ENCODE results near the gene LIPI.

The LIPI gene

DNA sequence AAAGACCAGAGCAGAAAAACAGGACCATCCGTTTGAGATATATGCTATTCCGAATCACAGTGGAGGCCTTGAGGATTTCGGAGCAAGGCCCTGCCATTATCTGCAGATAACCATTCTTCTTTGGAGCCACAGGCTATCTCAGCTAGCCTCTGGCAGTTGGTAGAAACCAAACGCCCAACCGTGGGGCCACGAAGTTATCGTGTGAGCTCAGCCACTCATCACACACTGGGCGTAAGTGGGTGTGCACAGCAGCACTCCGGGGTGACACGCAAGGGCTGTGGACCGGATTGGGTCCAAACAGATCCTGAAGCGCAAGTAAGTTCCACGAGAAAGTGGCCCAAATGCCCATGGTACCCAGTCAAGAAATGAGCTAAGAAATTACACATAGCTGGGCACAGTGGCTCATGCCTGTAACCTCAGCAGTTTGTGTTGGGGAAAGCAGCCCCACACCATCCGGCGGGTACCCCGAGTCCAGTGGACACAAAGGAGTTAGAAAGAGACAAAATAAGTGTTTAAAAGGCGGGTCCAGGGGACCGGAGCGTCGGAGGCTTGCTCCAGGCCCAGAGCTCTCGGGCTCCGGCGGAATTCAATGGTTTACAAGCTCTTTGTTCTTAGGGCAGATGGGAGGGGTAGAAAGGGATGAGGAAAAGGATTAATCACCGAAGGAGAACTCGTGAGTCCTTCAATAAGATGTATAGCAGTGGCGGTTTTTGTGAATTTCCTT lies 130.6 kb downstream of the LIPI start:
- no peak overlapping the region for H3K4me3 ChIP-seq (ENCODE audit: low read depth in 1 of 2, low read length in 1 of 2)

GRCh38 chr21:14078746-14079375 lies 131.9 kb downstream of the LIPI start:
- peaks cover 7% of the 10 kb centered on the region for H3K9me3 ChIP-seq
- TF ChIP-seq, protein P1, sequence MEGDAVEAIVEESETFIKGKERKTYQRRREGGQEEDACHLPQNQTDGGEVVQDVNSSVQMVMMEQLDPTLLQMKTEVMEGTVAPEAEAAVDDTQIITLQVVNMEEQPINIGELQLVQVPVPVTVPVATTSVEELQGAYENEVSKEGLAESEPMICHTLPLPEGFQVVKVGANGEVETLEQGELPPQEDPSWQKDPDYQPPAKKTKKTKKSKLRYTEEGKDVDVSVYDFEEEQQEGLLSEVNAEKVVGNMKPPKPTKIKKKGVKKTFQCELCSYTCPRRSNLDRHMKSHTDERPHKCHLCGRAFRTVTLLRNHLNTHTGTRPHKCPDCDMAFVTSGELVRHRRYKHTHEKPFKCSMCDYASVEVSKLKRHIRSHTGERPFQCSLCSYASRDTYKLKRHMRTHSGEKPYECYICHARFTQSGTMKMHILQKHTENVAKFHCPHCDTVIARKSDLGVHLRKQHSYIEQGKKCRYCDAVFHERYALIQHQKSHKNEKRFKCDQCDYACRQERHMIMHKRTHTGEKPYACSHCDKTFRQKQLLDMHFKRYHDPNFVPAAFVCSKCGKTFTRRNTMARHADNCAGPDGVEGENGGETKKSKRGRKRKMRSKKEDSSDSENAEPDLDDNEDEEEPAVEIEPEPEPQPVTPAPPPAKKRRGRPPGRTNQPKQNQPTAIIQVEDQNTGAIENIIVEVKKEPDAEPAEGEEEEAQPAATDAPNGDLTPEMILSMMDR (IDR thresholded peaks at IDR 0.05) = no peak
- H3K4me1 ChIP-seq (ENCODE audit: control insufficient read depth in 1 of 2, insufficient read depth in 1 of 2, low read depth in 1 of 2, low read length in 1 of 2) = no peaks in the 10 kb centered on the region

More for the DNA sequence above, 130.6 kb downstream of the LIPI start:
- TF ChIP-seq, protein P1 (IDR thresholded peaks at IDR 0.05) = no peak
- no peak overlapping the region for H3K27ac ChIP-seq
- peaks cover 7% of the 10 kb centered on the region for H3K9me3 ChIP-seq
- no peaks in the 10 kb centered on the region for H3K36me3 ChIP-seq
- no peaks in the 10 kb centered on the region for H3K27me3 ChIP-seq
- no peaks in the 10 kb centered on the region for H3K4me1 ChIP-seq (ENCODE audit: control insufficient read depth in 1 of 2, insufficient read depth in 1 of 2, low read depth in 1 of 2, low read length in 1 of 2)

DNA sequence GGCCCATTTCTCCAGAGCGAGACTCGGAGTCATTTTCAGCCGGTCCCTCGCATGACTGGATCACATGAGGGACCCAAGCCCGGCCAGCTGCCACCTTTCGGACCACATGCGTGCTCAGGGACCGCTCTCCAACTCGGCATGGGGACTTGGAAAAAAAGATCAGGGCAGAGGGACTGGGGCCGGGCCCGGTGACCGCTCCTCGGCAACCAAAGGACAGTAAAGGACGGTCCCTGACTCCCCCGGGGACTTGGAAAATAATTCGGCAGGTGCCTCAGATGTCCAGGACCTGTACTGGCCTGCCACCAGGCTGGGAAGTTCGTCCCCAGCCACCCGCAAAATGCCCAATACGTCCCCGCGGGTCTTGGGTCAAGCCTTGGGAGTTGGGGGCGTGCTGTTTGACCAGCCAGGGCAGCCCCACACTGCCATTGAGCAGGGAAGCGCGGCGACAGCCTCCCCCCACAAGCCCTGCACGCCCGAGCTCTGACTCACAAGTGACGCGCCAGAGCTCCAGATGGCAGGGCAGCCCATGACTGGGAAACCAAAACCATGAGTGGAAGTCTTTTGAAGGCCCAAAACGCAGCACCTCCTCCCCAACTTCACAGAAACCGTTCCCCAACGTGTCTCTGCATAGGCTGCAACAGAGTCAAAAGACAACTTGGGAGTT lies 134.5 kb downstream of the LIPI start:
- Histone ChIP-seq H3K27me3 (no peaks in the 10 kb centered on the region), H3K4me1 (ENCODE audit: control insufficient read depth in 1 of 2, insufficient read depth in 1 of 2, low read depth in 1 of 2, low read length in 1 of 2) (no peaks in the 10 kb centered on the region), H3K4me3 (ENCODE audit: low read depth in 1 of 2, low read length in 1 of 2) (no peak overlapping the region), H3K27ac (no peak overlapping the region), H3K9me3 (peaks cover 14% of the 10 kb centered on the region), H3K36me3 (no peaks in the 10 kb centered on the region)
- TF ChIP-seq, protein P1 (IDR thresholded peaks at IDR 0.05) = no peak

More at GRCh38 chr21:14078746-14079375, 131.9 kb downstream of the LIPI start:
- H3K27ac ChIP-seq = no peak overlapping the region
- no peak overlapping the region for H3K4me3 ChIP-seq (ENCODE audit: low read depth in 1 of 2, low read length in 1 of 2)
- no peaks in the 10 kb centered on the region for H3K27me3 ChIP-seq
- no peaks in the 10 kb centered on the region for H3K36me3 ChIP-seq

DNA sequence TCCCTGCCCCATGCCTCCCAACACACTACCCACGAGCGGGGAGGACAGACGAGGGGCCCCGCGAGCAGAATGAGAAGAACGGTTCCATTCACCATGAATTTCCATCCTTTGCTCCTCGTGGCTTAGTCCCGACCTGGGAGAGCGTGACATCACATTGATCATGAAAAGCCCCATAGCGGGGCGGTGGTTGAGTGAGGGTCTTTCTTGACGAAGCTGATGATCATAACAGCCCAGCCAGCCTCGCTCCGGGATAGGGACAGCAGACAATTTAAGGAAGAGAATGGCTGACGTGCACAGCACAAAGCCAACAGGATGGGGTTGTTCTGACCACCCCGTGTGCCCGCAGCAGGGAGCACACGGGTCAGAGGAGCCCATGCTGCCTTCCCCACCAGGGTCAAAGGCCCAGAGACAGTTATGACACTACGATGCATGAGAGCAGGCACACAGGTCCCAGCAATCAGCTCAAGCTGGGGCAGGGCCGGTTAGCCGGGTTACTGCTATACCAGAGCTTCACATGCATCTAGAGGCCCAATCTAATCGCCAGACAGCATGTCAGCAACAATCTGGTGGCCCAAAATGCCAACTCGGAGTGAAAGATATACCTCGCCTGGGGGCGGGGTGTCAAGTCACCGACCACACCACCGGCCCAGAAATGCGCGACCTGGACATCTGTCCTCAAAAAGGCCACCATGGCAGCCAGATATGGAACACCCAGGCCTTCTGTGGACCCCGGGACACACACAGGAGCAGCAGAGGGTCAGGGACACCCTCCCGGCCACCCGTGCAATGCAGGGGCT lies 135.2 kb downstream of the LIPI start:
- no peaks in the 10 kb centered on the region for H3K36me3 ChIP-seq
- H3K4me1 ChIP-seq (ENCODE audit: control insufficient read depth in 1 of 2, insufficient read depth in 1 of 2, low read depth in 1 of 2, low read length in 1 of 2) = no peaks in the 10 kb centered on the region
- no peaks in the 10 kb centered on the region for H3K27me3 ChIP-seq
- no peak overlapping the region for H3K27ac ChIP-seq
- peaks cover 14% of the 10 kb centered on the region for H3K9me3 ChIP-seq
- no peak overlapping the region for H3K4me3 ChIP-seq (ENCODE audit: low read depth in 1 of 2, low read length in 1 of 2)
- TF ChIP-seq, protein P1 (IDR thresholded peaks at IDR 0.05) = no peak

DNA sequence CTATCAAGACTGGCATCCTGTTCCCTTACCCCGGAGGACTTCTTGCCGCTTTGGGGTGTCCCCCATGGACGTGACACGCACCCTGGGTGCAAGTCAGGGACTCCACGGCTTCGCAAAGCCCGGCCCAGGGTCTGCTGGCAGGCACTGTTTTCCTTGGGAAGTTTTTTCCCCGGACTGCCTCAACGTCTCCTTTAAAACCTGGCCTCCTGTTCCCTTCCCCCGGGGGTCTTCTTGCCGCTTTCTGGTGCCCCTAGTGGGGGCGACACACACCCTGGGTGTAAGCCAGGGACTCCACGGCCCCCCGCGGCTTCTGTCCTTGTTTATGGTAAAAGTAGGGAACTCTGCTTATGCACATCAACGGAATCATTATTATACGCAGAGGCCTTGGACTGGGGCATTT lies 136.6 kb downstream of the LIPI start:
- H3K4me3 ChIP-seq (ENCODE audit: low read depth in 1 of 2, low read length in 1 of 2) = no peak overlapping the region
- H3K27me3 ChIP-seq = no peaks in the 10 kb centered on the region
- H3K4me1 ChIP-seq (ENCODE audit: control insufficient read depth in 1 of 2, insufficient read depth in 1 of 2, low read depth in 1 of 2, low read length in 1 of 2) = no peaks in the 10 kb centered on the region
- peaks cover 14% of the 10 kb centered on the region for H3K9me3 ChIP-seq
- H3K27ac ChIP-seq = no peak overlapping the region
- TF ChIP-seq, protein P1 (IDR thresholded peaks at IDR 0.05) = no peak
- H3K36me3 ChIP-seq = no peaks in the 10 kb centered on the region

Data from neutrophil (primary cell).